H9 (cell line): Measurements from ENCODE around the gene CDC123. TPM values are rescaled to one million over a fixed set of nuclear protein-coding genes. Genes with fewer than 3 reads are reported as not detected.

Experiments used
- DNase-seq: peaks from one replicate; pipeline ENCODE4 v3.0.0-alpha.2; 2017
- H2AFZ ChIP-seq: one replicate; pipeline ENCODE4 v1.6.1; 2013; ENCODE audit warnings: mild to moderate bottlenecking, low read length, control low read depth, moderate library complexity
- H2AK5ac ChIP-seq: 2 replicates; pipeline ENCODE4 v1.6.1; 2013; ENCODE audit warnings: low read length, control low read depth, mixed read lengths; ENCODE audit not compliant: insufficient read length
- H2BK120ac ChIP-seq: one replicate; pipeline ENCODE4 v1.6.1; 2013; ENCODE audit warnings: low read depth, mild to moderate bottlenecking, low read length, control low read depth, inconsistent platforms; ENCODE audit not compliant: poor library complexity, severe bottlenecking
- H2BK12ac ChIP-seq: 2 replicates; pipeline ENCODE4 v1.6.1; 2013; ENCODE audit warnings: low read length, control low read depth, mixed read lengths, low read depth; ENCODE audit not compliant: insufficient read length
- H2BK15ac ChIP-seq: 2 replicates; pipeline ENCODE4 v1.6.1; 2013; ENCODE audit warnings: low read depth, low read length, control low read depth
- H2BK20ac ChIP-seq: one replicate; pipeline ENCODE4 v1.6.1; 2013; ENCODE audit warnings: low read depth, mild to moderate bottlenecking, low read length, control low read depth, inconsistent platforms; ENCODE audit not compliant: poor library complexity, severe bottlenecking
- H2BK5ac ChIP-seq: 2 replicates; pipeline ENCODE4 v1.6.1; 2013; ENCODE audit warnings: low read length, control low read depth, mixed read lengths; ENCODE audit not compliant: insufficient read length
- H3K14ac ChIP-seq: 2 replicates; pipeline ENCODE4 v1.6.1; 2013; ENCODE audit warnings: low read length, control low read depth; ENCODE audit not compliant: insufficient read depth
- H3K18ac ChIP-seq: 2 replicates; pipeline ENCODE4 v1.6.1; 2013; ENCODE audit warnings: low read depth, mild to moderate bottlenecking, mixed read lengths, low read length, control low read depth; ENCODE audit not compliant: insufficient read length
- H3K23ac ChIP-seq: 2 replicates; pipeline ENCODE4 v1.6.1; 2013; ENCODE audit warnings: low read length, control low read depth, mixed read lengths, low read depth; ENCODE audit not compliant: insufficient read length
- H3K23me2 ChIP-seq: 2 replicates; pipeline ENCODE4 v1.6.1; 2013; ENCODE audit warnings: low read depth, mild to moderate bottlenecking, mixed read lengths, low read length, control low read depth; ENCODE audit not compliant: insufficient read length, poor library complexity, severe bottlenecking
- H3K27ac ChIP-seq: 2 replicates; pipeline ENCODE4 v1.5.1; 2013; ENCODE audit warnings: low read length, control low read depth, mixed read lengths, low read depth; ENCODE audit not compliant: insufficient read length
- H3K27me3 ChIP-seq: 2 replicates; pipeline ENCODE4 v1.6.1; 2013; ENCODE audit warnings: low read length, control low read depth, inconsistent platforms; ENCODE audit not compliant: insufficient read depth
- H3K4ac ChIP-seq: 2 replicates; pipeline ENCODE4 v1.6.1; 2013; ENCODE audit warnings: low read depth, mild to moderate bottlenecking, control low read depth, inconsistent platforms, low read length, moderate library complexity
- H3K4me1 ChIP-seq: 2 replicates; pipeline ENCODE4 v1.6.1; 2013; ENCODE audit warnings: low read length, control low read depth, inconsistent platforms; ENCODE audit not compliant: insufficient read depth
- H3K4me2 ChIP-seq: 2 replicates; pipeline ENCODE4 v1.6.1; 2013; ENCODE audit warnings: low read length, control low read depth, mixed read lengths; ENCODE audit not compliant: insufficient read length, insufficient read depth
- H3K56ac ChIP-seq: 2 replicates; pipeline ENCODE4 v1.6.1; 2013; ENCODE audit warnings: low read depth, mild to moderate bottlenecking, mixed read lengths, low read length, control low read depth; ENCODE audit not compliant: insufficient read length
- H3K79me1 ChIP-seq: 2 replicates; pipeline ENCODE4 v1.6.1; 2013; ENCODE audit warnings: low read depth, mild to moderate bottlenecking, moderate library complexity, low read length, control low read depth, inconsistent platforms; ENCODE audit not compliant: insufficient read depth, poor library complexity, severe bottlenecking
- H3K79me2 ChIP-seq: 2 replicates; pipeline ENCODE4 v1.6.1; 2013; ENCODE audit warnings: low read length, control low read depth, inconsistent platforms; ENCODE audit not compliant: insufficient read depth
- H3K9ac ChIP-seq: 2 replicates; pipeline ENCODE4 v1.6.1; 2013; ENCODE audit warnings: low read length, control low read depth, mixed read lengths; ENCODE audit not compliant: insufficient read length; ENCODE audit errors: extremely low read depth
- H3K9me3 ChIP-seq: one replicate; pipeline ENCODE4 v1.6.1; 2013; ENCODE audit warnings: low read depth, low read length, inconsistent platforms; ENCODE audit not compliant: control insufficient read depth
- H3T11ph ChIP-seq: one replicate; pipeline ENCODE4 v1.6.1; 2013; ENCODE audit warnings: mild to moderate bottlenecking, low read length, control low read depth, inconsistent platforms
- H4K20me1 ChIP-seq: one replicate; pipeline ENCODE4 v1.6.1; 2013; ENCODE audit not compliant: control insufficient read depth, insufficient read length, insufficient read depth
- H4K5ac ChIP-seq: 2 replicates; pipeline ENCODE4 v1.6.1; 2013; ENCODE audit warnings: low read depth, mild to moderate bottlenecking, mixed read lengths, low read length, control low read depth; ENCODE audit not compliant: insufficient read length
- H4K8ac ChIP-seq: replicated peaks from 2 replicates; pipeline ENCODE4 v1.6.1; 2013; ENCODE audit warnings: low read length, control low read depth, mixed read lengths, low read depth; ENCODE audit not compliant: insufficient read length
- H4K91ac ChIP-seq: 2 replicates; pipeline ENCODE4 v1.6.1; 2013; ENCODE audit warnings: low read depth, mild to moderate bottlenecking, moderate library complexity, mixed read lengths, low read length, control low read depth; ENCODE audit not compliant: insufficient read length
- H3K27ac Mint-ChIP-seq, 3 experiments: 2 replicates in 2 of 3; 3 replicates in 1 of 3; pipeline ENCODE4 v1.8.0; 2020 to 2021; ENCODE audit warnings: mixed read lengths in 3 of 3, mild to moderate bottlenecking in 1 of 3, moderate library complexity in 1 of 3
- H3K27me3 Mint-ChIP-seq: 2 replicates; pipeline ENCODE4 v1.8.0; 2021; ENCODE audit warnings: low read depth, mild to moderate bottlenecking, moderate library complexity, mixed read lengths
- H3K36me3 Mint-ChIP-seq, 3 experiments: 2 replicates in 2 of 3; 3 replicates in 1 of 3; pipeline ENCODE4 v1.8.0; 2020 to 2021; ENCODE audit warnings: low read depth in 3 of 3, mixed read lengths in 3 of 3; ENCODE audit not compliant: insufficient read depth in 1 of 3
- H3K4me1 Mint-ChIP-seq, 2 experiments: 2 replicates each; pipeline ENCODE4 v1.8.0; 2020; ENCODE audit warnings: mixed read lengths in 2 of 2
- H3K4me3 Mint-ChIP-seq, 2 experiments: 2 replicates in 1 of 2; 3 replicates in 1 of 2; pipeline ENCODE4 v1.8.0; 2020 to 2021; ENCODE audit warnings: mild to moderate bottlenecking in 2 of 2, mixed read lengths in 2 of 2, moderate library complexity in 1 of 2
- H3K9me3 Mint-ChIP-seq, 2 experiments: 2 replicates in 1 of 2; 3 replicates in 1 of 2; pipeline ENCODE4 v1.8.0; 2020; ENCODE audit warnings: mild to moderate bottlenecking in 2 of 2, mixed read lengths in 2 of 2, moderate library complexity in 1 of 2
- CTCF ChIP-seq: fragments of 200-600 bp; sonication (generic); conservative IDR thresholded peaks from 3 replicates; pipeline ENCODE4 v1.8.0; 2021; ENCODE audit warnings: antibody characterized with exemption, mild to moderate bottlenecking
- WGBS: extraction: QIAGEN DNeasy Blood & Tissue Kit; methylation state at CpG from one replicate; pipeline ENCODE4 v1.1.7; 2013; ENCODE audit warnings: missing lambda C conversion rate, low lambda C conversion rate, mixed read lengths; ENCODE audit not compliant: insufficient read length; ENCODE audit errors: extremely low coverage; 5-methylcytosine and 5-hydroxymethylcytosine counted together
- total RNA-seq: library from RNA; stranded (reverse); gene quantifications from 2 replicates; pipeline ENCODE4 v1.2.1, GENCODE V29; 2021

The CDC123 gene
- total RNA-seq, 1 experiment from 2014 or later = 159 TPM

GRCh38 chr10:12262278-12262981, 66.4 kb downstream of the CDC123 start:
- TF ChIP-seq CTCF = no peak
- no peaks in the 10 kb centered on the region; a peak in 1 of 5 replicates for H3K9me3 Mint-ChIP-seq
- Histone ChIP-seq H3K4ac (no peak overlapping the region), H3K23ac (no peak overlapping the region), H2BK12ac (peak overlapping the region; percentile 23), H3K9ac (no peak overlapping the region), H3K14ac (no peak overlapping the region), H4K20me1 (no peaks in the 10 kb centered on the region), H3K79me2 (no peaks in the 10 kb centered on the region), H3K56ac (no peak overlapping the region), H3K27ac (no peak overlapping the region), H3K18ac (no peak overlapping the region), H2BK5ac (no peak overlapping the region), H4K5ac (no peak overlapping the region), H2AK5ac (no peak overlapping the region), H2BK120ac (no peak overlapping the region), H4K91ac (no peak overlapping the region), H2BK15ac (no peak overlapping the region), H3K79me1 (no peaks in the 10 kb centered on the region), H3T11ph (no peak overlapping the region), H3K4me2 (no peak overlapping the region), H2BK20ac (no peak overlapping the region), H3K23me2 (no peaks in the 10 kb centered on the region), H3K9me3 (no peaks in the 10 kb centered on the region), H4K8ac (no peak overlapping the region), H3K4me1 (no peaks in the 10 kb centered on the region; the same call in 1 of the 2 replicates), H3K27me3 (no peaks in the 10 kb centered on the region), H2AFZ (no peak overlapping the region)
- no peaks in the 10 kb centered on the region for H3K27me3 Mint-ChIP-seq
- peaks cover 3 to 13% of the 10 kb centered on the region in 2 experiments; a peak in 3 of 4 replicates for H3K4me1 Mint-ChIP-seq
- DNase-seq = no peak
- WGBS = no CpG with 5 or more reads among the region's 3 CpGs
- no peak overlapping the region for H3K27ac Mint-ChIP-seq
- H3K4me3 Mint-ChIP-seq = no peak overlapping the region
- peaks cover 4 to 8% (median 4%) of the 10 kb centered on the region in 3 experiments; a peak in 5 of 7 replicates for H3K36me3 Mint-ChIP-seq
